IMR-90 (cell line): ENCODE results near the gene DGKB. TPM values are rescaled to one million over a fixed set of nuclear protein-coding genes. Genes with fewer than 3 reads are reported as not detected.

Experiments used
- ATAC-seq: fragments of 200-7000 bp; cut with Tn5 transposase; 2 replicates; pipeline ENCODE4 v1.9.1; 2020; ENCODE audit warnings: low read depth, mild to moderate bottlenecking, moderate library complexity
- BruUV-seq: library from RNA; stranded (reverse); fragments of 400-500 nt; replicated peaks from 2 replicates; lab custom pipeline; 2021; lab: Mats Ljungman, UMichigan
- CTCF ChIA-PET: fragments of 300-600 bp; formaldehyde crosslinking; extraction: SDS; loops from one replicate; lab custom pipeline; 2021; ENCODE audit warnings: antibody characterized with exemption; lab: Yijun Ruan, JAX
- POLR2A ChIA-PET: fragments of 300-600 bp; sonication (Branson Sonifier 250); formaldehyde crosslinking; loops from one replicate; lab custom pipeline; 2022; ENCODE audit warnings: antibody characterized with exemption; ENCODE audit not compliant: unreplicated experiment; lab: Charles Lee
- DNase-seq: peaks from one replicate; pipeline ENCODE4 v3.0.0; 2013
- H2AFZ ChIP-seq: replicated peaks from 2 replicates; pipeline ENCODE3; 2013; ENCODE audit warnings: low read length, mild to moderate bottlenecking; ENCODE audit not compliant: poor library complexity
- H2AK5ac ChIP-seq: 2 replicates; pipeline ENCODE4 v1.6.1; 2013; ENCODE audit warnings: low read depth, low read length, inconsistent platforms
- H2AK9ac ChIP-seq: replicated peaks from 2 replicates; pipeline ENCODE3; 2013; ENCODE audit warnings: mild to moderate bottlenecking, low read depth, low read length, moderate library complexity; ENCODE audit not compliant: poor library complexity
- H2BK120ac ChIP-seq: 2 replicates; pipeline ENCODE4 v1.6.1; 2013; ENCODE audit warnings: low read depth, low read length, inconsistent platforms
- H2BK15ac ChIP-seq: 3 replicates; pipeline ENCODE4 v1.6.1; 2013; ENCODE audit warnings: low read depth, low read length, inconsistent platforms
- H2BK20ac ChIP-seq: 2 replicates; pipeline ENCODE4 v1.6.1; 2013; ENCODE audit warnings: low read depth, mild to moderate bottlenecking, inconsistent platforms, low read length, moderate library complexity
- H2BK5ac ChIP-seq: 2 replicates; pipeline ENCODE4 v1.6.1; 2013; ENCODE audit warnings: mild to moderate bottlenecking, low read depth, low read length, inconsistent platforms; ENCODE audit not compliant: poor library complexity, severe bottlenecking
- H3K14ac ChIP-seq: replicated peaks from 2 replicates; pipeline ENCODE4 v1.6.1; 2013; ENCODE audit warnings: low read depth, low read length, inconsistent platforms
- H3K18ac ChIP-seq: 2 replicates; pipeline ENCODE4 v1.6.1; 2013; ENCODE audit warnings: low read depth, low read length, control low read depth
- H3K23ac ChIP-seq: 2 replicates; pipeline ENCODE4 v1.6.1; 2013; ENCODE audit warnings: low read depth, low read length, inconsistent platforms
- H3K27ac ChIP-seq: 2 replicates; pipeline ENCODE4 v1.5.1; 2013; ENCODE audit warnings: mild to moderate bottlenecking, control low read depth, low read length; ENCODE audit not compliant: insufficient read depth
- H3K27me3 ChIP-seq: 2 replicates; pipeline ENCODE4 v1.6.1; 2013; ENCODE audit warnings: low read length; ENCODE audit not compliant: control insufficient read depth, insufficient read depth
- H3K36me3 ChIP-seq: 2 replicates; pipeline ENCODE4 v1.6.1; 2013; ENCODE audit warnings: low read length, mixed read lengths; ENCODE audit not compliant: control insufficient read depth, insufficient read depth
- H3K4ac ChIP-seq: 2 replicates; pipeline ENCODE4 v1.6.1; 2013; ENCODE audit warnings: low read depth, low read length, inconsistent platforms
- H3K4me1 ChIP-seq: 2 replicates; pipeline ENCODE4 v1.6.1; 2013; ENCODE audit warnings: low read length, mixed read lengths; ENCODE audit not compliant: control insufficient read depth, insufficient read depth
- H3K4me2 ChIP-seq: 2 replicates; pipeline ENCODE4 v1.6.1; 2013; ENCODE audit warnings: low read depth, mild to moderate bottlenecking, control low read depth, low read length, moderate library complexity
- H3K4me3 ChIP-seq: 2 replicates; pipeline ENCODE4 v1.5.1; 2013; ENCODE audit warnings: low read depth, mild to moderate bottlenecking, control low read depth, low read length, moderate library complexity; ENCODE audit not compliant: insufficient read depth
- H3K56ac ChIP-seq: 2 replicates; pipeline ENCODE4 v1.6.1; 2013; ENCODE audit warnings: low read length, inconsistent platforms; ENCODE audit not compliant: insufficient read depth; ENCODE audit errors: extremely low read depth
- H3K79me1 ChIP-seq, 2 experiments: 2 replicates each; pipeline ENCODE4 v1.6.1; 2013; ENCODE audit warnings: low read length in 2 of 2, inconsistent platforms in 1 of 2, low read depth in 1 of 2
- H3K9ac ChIP-seq: 2 replicates; pipeline ENCODE4 v1.6.1; 2013; ENCODE audit warnings: low read depth, low read length, control low read depth
- H3K9me1 ChIP-seq: 2 replicates; pipeline ENCODE4 v1.6.1; 2013; ENCODE audit warnings: low read length, inconsistent platforms; ENCODE audit not compliant: insufficient read depth
- H3K9me3 ChIP-seq: 2 replicates; pipeline ENCODE4 v1.6.1; 2013; ENCODE audit warnings: low read length; ENCODE audit not compliant: control insufficient read depth, insufficient read depth
- H4K20me1 ChIP-seq: 2 replicates; pipeline ENCODE4 v1.6.1; 2013; ENCODE audit warnings: low read length, inconsistent platforms; ENCODE audit not compliant: insufficient read depth
- H4K5ac ChIP-seq: 2 replicates; pipeline ENCODE4 v1.6.1; 2013; ENCODE audit warnings: mild to moderate bottlenecking, low read depth, low read length, control low read depth
- H4K8ac ChIP-seq, 2 experiments: 2 replicates each; pipeline ENCODE4 v1.6.1; 2013; ENCODE audit warnings: low read depth in 2 of 2, low read length in 2 of 2, control low read depth in 1 of 2, inconsistent platforms in 1 of 2
- H4K91ac ChIP-seq: 2 replicates; pipeline ENCODE4 v1.6.1; 2013; ENCODE audit warnings: low read depth, low read length, inconsistent platforms; ENCODE audit not compliant: insufficient read depth
- BHLHE40 ChIP-seq: fragments of 150-350 bp; IDR thresholded peaks from 2 replicates; pipeline ENCODE4 v1.6.1; 2016; ENCODE audit warnings: mild to moderate bottlenecking, low read depth, low read length
- FOS ChIP-seq: fragments of 150-350 bp; IDR thresholded peaks from 2 replicates; pipeline ENCODE4 v1.6.1; 2016; ENCODE audit warnings: low read depth, low read length
- MAFK ChIP-seq: IDR thresholded peaks from 2 replicates; pipeline ENCODE4 v1.6.1; 2012; ENCODE audit warnings: low read depth, low read length, improper control_type of control experiment
- SMC3 ChIP-seq: fragments of 150-350 bp; IDR thresholded peaks from 2 replicates; pipeline ENCODE4 v1.6.1; 2016; ENCODE audit warnings: low read depth, mild to moderate bottlenecking, antibody characterized with exemption, low read length, moderate library complexity
- WGBS, 2 experiments: methylation state at CpG; one replicate each; pipeline versions ENCODE4 v1.1.5 to v1.1.7; 2013; ENCODE audit warnings: missing lambda C conversion rate in 2 of 2; ENCODE audit not compliant: insufficient read length in 1 of 2; ENCODE audit errors: extremely low coverage in 2 of 2; 5-methylcytosine and 5-hydroxymethylcytosine counted together
- dilution Hi-C: fragments of 300-500 bp; cut with HindIII; formaldehyde crosslinking; loops from one replicate; pipeline ENCODE4 v1.14.3; 2018; ENCODE audit warnings: low sequenced_read_pairs; ENCODE audit not compliant: unreplicated experiment
- in situ Hi-C: fragments of 300-500 bp; cut with MboI; formaldehyde crosslinking; loops from 3 replicates; pipeline ENCODE4 v1.14.3; 2019; ENCODE audit warnings: low sequenced_read_pairs, inconsistent platforms, mixed read lengths
- intact Hi-C: fragments of 100-400 bp; cut with micrococcal nuclease; formaldehyde crosslinking; loops from 2 replicates; pipeline ENCODE4 v1.10.0; 2022
- polyA plus RNA-seq, 3 experiments: library from polyadenylated mRNA; depleted of rRNA; stranded (reverse); fragments of >200 nt; gene quantifications; 2 replicates each; pipeline ENCODE4 v1.2.3, GENCODE V29; 2012; ENCODE audit warnings: low replicate concordance in 1 of 3
- total RNA-seq: library from RNA; depleted of rRNA; stranded (reverse); fragments of >200 nt; gene quantifications from 2 replicates; pipeline ENCODE4 v1.2.3, GENCODE V29; 2012

DGKB gene
- total and polyA plus RNA-seq, 2 of the 4 experiments (the other 2 are of a cell fraction) = not detected

DNA sequence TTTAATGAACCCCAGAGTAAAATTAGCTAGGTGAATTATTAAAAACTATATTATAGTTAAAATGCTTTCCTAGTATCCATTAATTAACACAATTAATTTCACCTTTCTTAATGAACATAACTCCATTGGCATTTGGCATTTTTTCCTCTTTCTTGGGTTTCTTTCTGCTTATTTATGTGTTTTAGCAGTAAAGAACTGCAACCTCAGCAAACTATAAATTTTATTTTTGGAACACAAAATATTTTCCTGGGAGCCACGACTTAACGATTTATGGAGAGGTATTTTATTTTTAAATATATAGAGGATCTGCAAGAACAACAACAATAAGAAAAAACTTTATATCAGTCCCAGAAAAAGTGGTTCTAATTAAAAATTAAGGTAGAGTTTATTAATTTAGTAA lies 465.7 kb downstream of the DGKB start:
- Histone ChIP-seq H3K18ac (no peak overlapping the region), H4K8ac (no peak overlapping the region), H3K27ac (no peak overlapping the region), H3K27me3 (no peaks in the 10 kb centered on the region), H3K4ac (no peak overlapping the region), H2AK5ac (no peak overlapping the region), H3K4me2 (no peak overlapping the region), H2BK20ac (no peak overlapping the region), H2BK15ac (no peak overlapping the region), H3K36me3 (no peaks in the 10 kb centered on the region), H3K9me3 (no peaks in the 10 kb centered on the region), H4K91ac (no peak overlapping the region), H3K79me1 (no peaks in the 10 kb centered on the region), H3K9ac (no peak overlapping the region), H3K4me1 (no peaks in the 10 kb centered on the region), H2BK5ac (no peak overlapping the region), H2AFZ (no peak overlapping the region), H4K5ac (no peak overlapping the region), H2AK9ac (no peak overlapping the region), H4K20me1 (no peaks in the 10 kb centered on the region), H3K23ac (no peak overlapping the region), H3K14ac (no peak overlapping the region), H3K9me1 (no peaks in the 10 kb centered on the region), H2BK120ac (no peak overlapping the region), H3K56ac (no peak overlapping the region), H3K4me3 (no peak overlapping the region)
- in situ Hi-C loops = no loop called here
- intact Hi-C loops = no loop called here
- dilution Hi-C loops = no loop called here
- ChIA-PET POLR2A (interaction anchor here (0.7 kb wide), 1 partner anchor 1599 kb away, joined by 3 read pairs; no protein-coding TSS in a partner anchor), CTCF (no interaction called here)
- ATAC-seq (no peak), DNase-seq (no peak)
- WGBS, 2 experiments = no CpG with 5 or more reads among the region's 2 CpGs
- BruUV-seq = no TSS peak
- TF ChIP-seq MAFK = peak; percentile 76
- no peak for TF ChIP-seq SMC3
- no peak for TF ChIP-seq FOS
- TF ChIP-seq BHLHE40 = no peak
